ENCODE data around the gene PHRF1.
"Not testable (repeated sequence)": the region's sequence is repeated elsewhere in the genome, so short reads cannot be mapped to it uniquely, and the experiment has no call there.

The PHRF1 gene

GRCh38 chr11:636511-637332, 60.5 kb downstream of the PHRF1 start, which contains the start of gene DRD4:
TSS of gene DRD4 (plus strand) at chr11:637269. CDS start at chr11:637305, 36 bp downstream.
- no peak for DNase-seq

DNA sequence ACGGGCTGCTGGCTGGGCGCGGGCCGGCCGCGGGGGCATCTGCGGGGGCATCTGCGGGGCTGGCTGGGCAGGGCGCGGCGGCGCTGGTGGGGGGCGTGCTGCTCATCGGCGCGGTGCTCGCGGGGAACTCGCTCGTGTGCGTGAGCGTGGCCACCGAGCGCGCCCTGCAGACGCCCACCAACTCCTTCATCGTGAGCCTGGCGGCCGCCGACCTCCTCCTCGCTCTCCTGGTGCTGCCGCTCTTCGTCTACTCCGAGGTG, 61.0 kb downstream of the PHRF1 start:
- no peak for DNase-seq

- no peak for DNase-seq
These were observed 61.6 kb downstream of the PHRF1 start for GRCh38 chr11:637593-638521.

GRCh38 chr11:638631-639331, 62.5 kb downstream of the PHRF1 start:
- no peak for DNase-seq

GRCh38 chr11:639332-639955, 63.2 kb downstream of the PHRF1 start:
- no peak for DNase-seq

GRCh38 chr11:640021-640706, 63.9 kb downstream of the PHRF1 start:
- no peak for DNase-seq

DNA sequence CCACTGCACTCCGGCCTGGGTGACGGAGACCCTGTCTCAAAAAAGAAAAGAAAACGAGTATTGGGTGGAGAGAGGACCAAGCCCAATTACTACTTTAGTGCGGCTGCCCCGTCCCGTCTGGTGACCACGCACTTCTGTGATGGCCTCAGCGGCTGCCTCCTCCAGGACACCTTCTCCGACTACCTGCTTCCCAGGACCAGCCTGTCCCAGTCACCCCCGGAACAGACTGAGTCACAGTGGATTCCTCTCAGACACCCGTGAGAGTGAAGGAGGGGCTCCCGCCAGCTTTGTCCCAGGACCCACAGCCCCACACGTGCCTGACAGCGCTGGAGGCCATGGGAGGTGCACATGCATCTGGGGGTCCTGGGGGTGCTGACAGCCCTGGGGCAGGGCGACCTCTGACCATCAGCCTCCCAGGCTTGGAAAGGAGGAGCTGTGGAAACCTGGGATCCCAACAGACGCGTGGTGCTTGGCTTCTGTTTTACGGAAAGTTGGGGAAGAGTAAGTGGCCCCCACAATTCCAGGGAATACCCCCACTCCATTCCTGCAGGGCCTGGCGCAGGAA, 65.6 kb downstream of the PHRF1 start:
- DNase-seq, result no peak

DNA sequence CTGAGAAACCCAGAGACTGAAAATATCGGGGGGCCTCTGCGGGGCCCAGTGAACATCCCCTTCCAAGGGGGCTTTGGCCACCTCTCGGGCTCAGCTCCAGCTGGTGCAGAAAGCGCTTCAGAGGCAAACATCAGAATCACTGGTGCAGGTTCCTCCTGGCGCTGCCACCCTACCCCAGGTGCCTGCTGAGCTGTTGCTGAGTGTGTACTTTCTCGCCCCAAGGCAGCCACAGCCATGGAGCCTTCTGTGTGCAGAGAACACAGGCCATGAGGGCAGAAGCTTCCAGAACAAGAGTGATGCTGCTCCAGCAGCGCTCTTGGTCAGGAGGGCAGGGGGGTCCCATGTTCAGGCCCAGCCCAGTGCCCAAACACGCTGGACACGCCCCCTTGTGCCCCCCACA, 67.1 kb downstream of the PHRF1 start:
- DNase-seq, result no peak

DNA sequence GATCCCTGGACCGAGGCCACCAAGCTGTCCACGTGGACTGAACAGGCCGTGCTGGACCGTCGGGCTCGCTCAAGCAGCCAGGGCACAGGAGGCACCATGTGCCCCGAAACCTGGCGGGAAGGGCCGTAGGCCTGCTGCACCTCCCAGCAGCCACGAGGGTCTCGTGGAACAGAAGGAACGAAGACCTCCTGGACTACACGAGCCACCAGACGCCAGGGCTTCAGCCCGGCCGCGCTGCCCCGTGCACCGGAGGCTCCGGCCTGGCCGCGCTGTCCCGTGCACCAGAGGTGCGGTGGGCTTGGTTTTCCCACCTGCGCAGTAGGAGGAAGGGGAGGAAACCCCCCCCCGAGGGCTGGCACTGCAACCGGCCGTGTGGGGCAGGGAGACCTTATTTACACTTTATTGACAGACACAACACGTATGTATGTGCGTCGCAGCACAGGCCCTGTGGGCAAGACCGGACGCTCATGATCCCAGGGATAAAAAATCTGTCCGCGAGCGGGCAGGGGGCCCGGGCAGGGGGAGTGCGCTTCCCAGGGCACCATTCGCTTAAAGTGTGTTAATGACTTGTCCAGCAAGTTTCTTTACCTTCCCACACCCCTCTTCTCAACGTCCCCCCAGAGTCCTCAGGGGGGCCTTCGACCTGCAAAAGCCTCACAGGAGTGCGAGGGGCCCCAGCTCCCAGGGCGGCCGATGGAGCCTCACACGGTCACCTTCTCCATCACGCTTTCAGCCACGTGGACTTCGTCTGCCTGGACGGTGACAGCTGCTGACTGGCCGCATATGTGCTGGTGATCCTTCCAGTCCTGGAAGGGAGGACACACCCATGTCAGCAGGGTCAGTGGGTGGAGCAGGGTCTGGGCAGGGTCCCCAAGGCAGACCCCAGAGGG, 67.8 kb downstream of the PHRF1 start:
- DNase-seq, result no peak

DNA sequence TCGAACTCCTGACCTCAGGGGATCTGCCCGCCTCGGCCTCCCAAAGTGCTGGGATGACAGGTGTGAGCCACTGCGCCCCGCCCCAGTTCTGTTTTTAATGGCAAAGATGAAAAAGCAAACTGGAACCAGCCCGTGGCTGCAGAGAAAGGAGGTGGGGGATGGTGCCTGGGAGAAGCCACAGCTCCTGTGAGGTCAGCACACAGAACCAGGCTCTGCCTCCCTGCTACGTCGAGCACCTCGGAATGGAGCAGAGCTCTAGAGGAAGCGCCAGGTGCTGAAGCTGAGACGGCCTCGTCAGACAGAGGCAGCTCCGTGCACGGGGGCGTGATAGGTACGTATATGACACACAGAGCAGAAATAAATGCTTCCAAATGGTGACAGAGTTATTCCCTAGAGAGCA, 69.3 kb downstream of the PHRF1 start:
- DNase-seq, result no peak

- DNase-seq, result no peak
These were observed 69.9 kb downstream of the PHRF1 start for GRCh38 chr11:646214-646613.

DNA sequence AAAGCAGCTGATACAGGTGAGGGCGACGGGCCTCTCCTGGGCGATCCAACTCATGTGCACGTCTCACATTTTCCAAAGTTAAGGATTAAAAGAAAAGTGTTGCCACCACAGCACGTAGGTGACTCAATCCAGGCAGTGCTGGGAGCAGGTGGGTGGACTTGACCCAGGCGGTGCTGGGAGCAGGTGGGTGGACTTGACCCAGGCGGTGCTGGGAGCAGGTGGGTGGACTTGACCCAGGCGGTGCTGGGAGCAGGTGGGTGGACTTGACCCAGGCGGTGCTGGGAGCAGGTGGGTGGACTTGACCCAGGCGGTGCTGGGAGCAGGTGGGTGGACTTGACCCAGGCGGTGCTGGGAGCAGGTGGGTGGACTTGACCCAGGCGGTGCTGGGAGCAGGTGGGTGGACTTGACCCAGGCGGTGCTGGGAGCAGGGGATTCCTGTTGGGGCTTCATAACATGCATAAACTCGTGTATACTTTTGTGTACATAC, 71.4 kb downstream of the PHRF1 start:
- DNase-seq, result not testable (repeated sequence)

DNA sequence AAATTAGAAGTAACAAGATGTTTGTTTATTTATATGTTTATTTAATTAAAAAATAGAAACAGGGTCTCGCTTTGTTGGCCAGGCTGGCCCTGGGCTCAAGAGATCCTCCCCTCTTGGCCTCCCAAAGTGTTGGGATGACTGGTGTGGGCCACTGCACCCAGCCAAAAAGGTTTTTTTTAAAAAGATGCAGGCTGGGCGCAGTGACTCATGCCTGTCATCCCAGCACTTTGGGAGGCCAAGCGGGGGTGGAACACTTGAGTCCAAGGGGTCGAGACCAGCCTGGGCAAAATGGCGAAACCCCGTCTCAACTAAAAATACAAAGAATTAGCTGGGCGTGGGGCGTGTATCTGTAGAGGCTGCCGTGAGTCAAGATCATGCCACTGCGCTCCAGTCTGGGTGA, 74.2 kb downstream of the PHRF1 start:
- DNase-seq, result no peak

GRCh38 chr11:653136-653535, 76.9 kb downstream of the PHRF1 start:
- DNase-seq, result not testable (repeated sequence)

GRCh38 chr11:653837-654236, 77.6 kb downstream of the PHRF1 start:
- no peak for DNase-seq

- DNase-seq, result not testable (repeated sequence)
These were observed 78.2 kb downstream of the PHRF1 start for GRCh38 chr11:654444-654843.

- DNase-seq, result no peak
These were observed 78.9 kb downstream of the PHRF1 start for GRCh38 chr11:655036-655726.

- DNase-seq, result no peak
These were observed 80.2 kb downstream of the PHRF1 start for GRCh38 chr11:656426-656825.

DNA sequence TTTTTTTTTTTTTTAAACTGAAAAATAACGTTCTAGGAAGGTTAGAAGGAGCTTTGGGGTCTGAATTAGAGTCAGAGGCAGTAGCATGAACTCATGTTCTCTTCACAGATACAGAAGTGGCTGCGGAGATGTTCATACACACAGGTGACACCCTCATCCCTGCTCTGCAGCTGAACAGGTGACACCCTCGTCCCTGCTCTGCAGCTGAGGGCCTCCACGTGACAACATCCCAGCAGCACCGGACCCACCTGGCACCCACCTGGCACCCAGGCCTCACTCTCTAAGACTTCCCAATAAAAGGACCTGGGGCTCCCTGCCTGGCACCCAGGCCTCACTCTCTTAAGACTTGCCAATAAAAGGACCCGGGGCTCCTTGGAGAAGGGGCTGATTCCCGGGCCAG, 80.6 kb downstream of the PHRF1 start:
- no peak for DNase-seq

DNA sequence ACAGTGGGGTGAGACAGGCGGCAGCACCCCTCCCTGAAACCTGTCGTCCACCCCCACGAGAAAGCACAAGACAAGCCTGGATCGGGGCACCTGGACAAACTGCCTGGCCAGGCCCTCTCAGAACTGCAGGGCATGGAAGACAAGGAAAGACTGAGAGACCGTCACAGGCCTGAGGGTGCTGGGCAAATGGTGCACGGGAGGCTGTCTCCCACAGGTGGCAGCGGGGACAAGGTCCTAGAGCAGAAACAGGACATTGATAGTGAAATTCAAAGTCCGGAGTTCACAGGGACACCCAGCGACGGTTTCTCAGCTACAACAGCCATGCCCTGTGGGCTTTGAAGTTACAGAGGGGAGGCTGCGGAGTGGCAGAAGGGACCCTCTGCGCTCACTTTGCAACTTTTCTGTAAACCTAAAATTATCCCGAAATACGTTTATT, 81.4 kb downstream of the PHRF1 start:
- no peak for DNase-seq

Measured in SIG-M5 (cell line).